Osteocyte (in vitro differentiated cells): Measurements from ENCODE around the gene PCK1. TPM values are rescaled to one million over a fixed set of nuclear protein-coding genes. Genes with fewer than 3 reads are reported as not detected.
A peak's percentile ranks its signal among the peaks of the same experiment; 100 is the strongest.

Source experiments
- DNase-seq: peaks from one replicate; pipeline ENCODE4 v3.0.0; 2021; ENCODE audit warnings: mixed read lengths; ENCODE audit not compliant: unreplicated experiment; ENCODE audit errors: extremely low spot score
- H3K27ac Mint-ChIP-seq: one replicate; pipeline ENCODE4 v1.8.0; 2021; ENCODE audit warnings: mild to moderate bottlenecking, mixed read lengths; ENCODE audit not compliant: unreplicated experiment
- H3K27me3 Mint-ChIP-seq: one replicate; pipeline ENCODE4 v1.8.0; 2021; ENCODE audit warnings: mixed read lengths; ENCODE audit not compliant: unreplicated experiment
- H3K36me3 Mint-ChIP-seq: one replicate; pipeline ENCODE4 v1.8.0; 2021; ENCODE audit warnings: mixed read lengths; ENCODE audit not compliant: unreplicated experiment
- H3K4me1 Mint-ChIP-seq: one replicate; pipeline ENCODE4 v1.8.0; 2021; ENCODE audit warnings: mixed read lengths; ENCODE audit not compliant: unreplicated experiment
- H3K4me3 Mint-ChIP-seq: one replicate; pipeline ENCODE4 v1.8.0; 2021; ENCODE audit warnings: mild to moderate bottlenecking, moderate library complexity, mixed read lengths; ENCODE audit not compliant: unreplicated experiment
- H3K9me3 Mint-ChIP-seq: one replicate; pipeline ENCODE4 v1.8.0; 2021; ENCODE audit warnings: mixed read lengths; ENCODE audit not compliant: unreplicated experiment
- total RNA-seq: library from RNA; stranded (reverse); gene quantifications from 2 replicates; pipeline ENCODE4 v1.2.1, GENCODE V29; 2021
- TF ChIP-seq, protein P1 (sequence below): fragments of 200-600 bp; sonication (generic); IDR thresholded peaks from 2 replicates; pipeline ENCODE4 v1.5.0; 2021; ENCODE audit warnings: antibody characterized with exemption, mild to moderate bottlenecking, moderate library complexity

Gene PCK1
- total RNA-seq, 1 donor from 2014 or later: not detected

DNA sequence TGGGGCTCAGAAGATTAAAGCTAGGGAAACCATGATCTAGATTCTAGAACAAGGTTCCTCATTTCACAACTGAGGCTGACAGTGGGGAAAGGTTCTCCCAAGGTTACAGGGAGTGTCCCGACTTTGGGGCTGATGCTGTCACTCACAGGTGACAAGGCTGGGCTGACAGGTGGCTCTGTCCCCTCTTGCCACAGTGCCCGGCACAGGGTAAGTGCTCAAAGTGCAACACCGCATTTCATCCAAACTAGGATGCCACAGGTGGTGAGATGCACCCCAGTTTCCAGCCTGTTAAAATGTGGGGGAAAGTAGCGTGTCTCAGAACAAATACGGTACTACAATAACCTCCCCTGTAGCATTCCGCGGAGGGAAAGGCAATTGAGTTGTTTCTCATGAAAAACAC is 51.5 kb downstream of the PCK1 start:
- no peak overlapping the region for H3K4me3 Mint-ChIP-seq
- no peak overlapping the region for H3K27ac Mint-ChIP-seq
- H3K9me3 Mint-ChIP-seq: no peaks in the 10 kb centered on the region
- H3K27me3 Mint-ChIP-seq: peaks cover 54% of the 10 kb centered on the region
- TF ChIP-seq, protein P1, sequence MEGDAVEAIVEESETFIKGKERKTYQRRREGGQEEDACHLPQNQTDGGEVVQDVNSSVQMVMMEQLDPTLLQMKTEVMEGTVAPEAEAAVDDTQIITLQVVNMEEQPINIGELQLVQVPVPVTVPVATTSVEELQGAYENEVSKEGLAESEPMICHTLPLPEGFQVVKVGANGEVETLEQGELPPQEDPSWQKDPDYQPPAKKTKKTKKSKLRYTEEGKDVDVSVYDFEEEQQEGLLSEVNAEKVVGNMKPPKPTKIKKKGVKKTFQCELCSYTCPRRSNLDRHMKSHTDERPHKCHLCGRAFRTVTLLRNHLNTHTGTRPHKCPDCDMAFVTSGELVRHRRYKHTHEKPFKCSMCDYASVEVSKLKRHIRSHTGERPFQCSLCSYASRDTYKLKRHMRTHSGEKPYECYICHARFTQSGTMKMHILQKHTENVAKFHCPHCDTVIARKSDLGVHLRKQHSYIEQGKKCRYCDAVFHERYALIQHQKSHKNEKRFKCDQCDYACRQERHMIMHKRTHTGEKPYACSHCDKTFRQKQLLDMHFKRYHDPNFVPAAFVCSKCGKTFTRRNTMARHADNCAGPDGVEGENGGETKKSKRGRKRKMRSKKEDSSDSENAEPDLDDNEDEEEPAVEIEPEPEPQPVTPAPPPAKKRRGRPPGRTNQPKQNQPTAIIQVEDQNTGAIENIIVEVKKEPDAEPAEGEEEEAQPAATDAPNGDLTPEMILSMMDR: no peak
- no peaks in the 10 kb centered on the region for H3K36me3 Mint-ChIP-seq
- DNase-seq: no peak
- H3K4me1 Mint-ChIP-seq: no peaks in the 10 kb centered on the region

DNA sequence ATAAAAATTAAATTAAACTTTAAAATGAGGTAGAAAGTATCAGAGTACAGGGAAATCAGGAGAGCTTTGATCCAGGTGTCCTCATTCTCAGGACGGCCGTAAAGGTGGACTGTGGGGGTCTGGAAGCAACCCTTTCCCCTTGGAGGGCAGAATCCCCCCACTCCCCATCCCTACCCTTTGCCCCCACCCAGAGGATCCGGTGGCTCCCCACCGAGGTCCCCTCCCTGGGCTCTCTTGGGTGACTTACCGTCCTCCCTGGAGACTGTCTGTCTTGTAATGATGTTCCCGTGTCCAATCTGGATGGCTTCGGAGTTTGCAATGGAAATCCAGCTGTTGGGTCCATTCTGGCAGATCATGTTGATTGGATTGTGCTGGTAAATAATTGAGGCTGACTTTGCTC is 52.0 kb downstream of the PCK1 start:
- Mint-ChIP-seq H3K27ac (no peak overlapping the region), H3K36me3 (no peaks in the 10 kb centered on the region), H3K4me3 (no peak overlapping the region), H3K4me1 (no peaks in the 10 kb centered on the region), H3K9me3 (no peaks in the 10 kb centered on the region), H3K27me3 (peaks cover 54% of the 10 kb centered on the region)
- no peak for DNase-seq
- TF ChIP-seq, protein P1: no peak

DNA sequence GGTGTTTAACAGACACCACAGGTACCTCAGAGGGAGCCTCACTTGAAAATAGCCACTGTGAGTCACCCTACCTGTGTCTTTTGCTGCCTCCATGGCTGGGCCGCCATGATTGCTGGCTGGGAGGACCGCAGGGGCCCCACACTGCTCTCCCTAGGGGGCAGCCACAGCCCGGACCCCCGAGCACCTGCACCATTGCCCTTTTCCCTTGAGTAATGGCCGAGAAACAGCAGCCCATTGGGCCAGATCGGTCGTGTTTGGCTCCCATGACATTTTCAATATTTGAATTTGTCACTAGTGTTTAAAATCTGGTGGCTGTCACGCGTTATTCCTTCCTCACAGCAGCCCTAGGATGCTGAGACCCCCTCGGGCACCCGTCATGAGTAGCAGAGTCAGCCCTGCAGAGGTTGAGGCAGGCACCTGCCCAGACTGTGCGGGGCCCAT is 52.6 kb downstream of the PCK1 start:
- DNase-seq: no peak
- no peak overlapping the region for H3K27ac Mint-ChIP-seq
- no peaks in the 10 kb centered on the region for H3K9me3 Mint-ChIP-seq
- TF ChIP-seq, protein P1: no peak
- no peaks in the 10 kb centered on the region for H3K36me3 Mint-ChIP-seq
- peaks cover 54% of the 10 kb centered on the region for H3K27me3 Mint-ChIP-seq
- no peaks in the 10 kb centered on the region for H3K4me1 Mint-ChIP-seq
- H3K4me3 Mint-ChIP-seq: no peak overlapping the region

DNA sequence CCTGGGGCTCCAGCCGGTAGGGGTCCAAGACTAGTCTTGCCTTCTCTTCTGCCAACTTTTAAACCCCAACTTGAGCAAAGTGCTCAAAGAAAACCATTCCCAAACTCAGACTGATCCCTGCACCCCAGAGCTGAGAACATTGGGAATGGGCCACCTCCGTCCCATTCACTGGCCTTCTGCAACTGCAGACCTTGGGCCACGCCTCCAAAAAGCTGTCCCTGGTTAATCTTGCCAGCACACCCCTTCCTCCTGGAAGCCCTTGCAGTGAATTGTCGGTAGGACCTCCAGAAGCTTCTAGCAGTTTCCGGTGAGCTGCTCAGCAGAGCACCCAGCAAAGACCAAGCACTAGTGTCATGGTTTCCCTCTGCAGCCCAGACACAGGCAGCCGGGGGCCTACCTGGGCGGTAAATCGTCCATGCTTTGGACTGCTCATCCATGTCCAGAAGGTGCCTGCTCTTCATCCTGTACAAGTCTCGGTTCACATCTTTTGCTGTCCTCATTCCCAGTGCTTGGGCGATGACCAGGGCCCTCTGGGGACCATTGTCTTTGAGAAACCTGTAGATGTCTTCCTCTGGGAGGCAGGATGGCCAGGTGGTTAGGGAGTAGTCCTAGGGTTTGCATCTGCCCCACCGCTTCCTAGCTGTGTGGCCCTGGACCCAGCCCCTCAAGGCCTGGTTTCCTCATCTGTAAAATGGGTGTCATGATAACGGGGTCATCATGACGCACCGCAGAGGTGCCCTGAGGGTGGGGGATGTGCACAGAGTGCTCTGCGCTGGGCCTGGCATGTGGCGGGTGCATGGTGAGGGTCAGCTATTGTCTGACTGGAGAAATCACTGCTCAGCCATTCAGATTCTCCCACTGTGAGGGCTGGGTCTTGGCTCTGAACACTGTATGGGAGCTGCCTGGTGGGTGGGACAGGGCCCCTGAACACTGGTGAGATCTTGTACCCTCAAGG is 53.9 kb downstream of the PCK1 start:
- no peak overlapping the region for H3K4me3 Mint-ChIP-seq
- no peaks in the 10 kb centered on the region for H3K36me3 Mint-ChIP-seq
- DNase-seq: peak; percentile 62
- TF ChIP-seq, protein P1: no peak
- H3K9me3 Mint-ChIP-seq: no peaks in the 10 kb centered on the region
- no peak overlapping the region for H3K27ac Mint-ChIP-seq
- peaks cover 50% of the 10 kb centered on the region for H3K27me3 Mint-ChIP-seq
- H3K4me1 Mint-ChIP-seq: no peaks in the 10 kb centered on the region

DNA sequence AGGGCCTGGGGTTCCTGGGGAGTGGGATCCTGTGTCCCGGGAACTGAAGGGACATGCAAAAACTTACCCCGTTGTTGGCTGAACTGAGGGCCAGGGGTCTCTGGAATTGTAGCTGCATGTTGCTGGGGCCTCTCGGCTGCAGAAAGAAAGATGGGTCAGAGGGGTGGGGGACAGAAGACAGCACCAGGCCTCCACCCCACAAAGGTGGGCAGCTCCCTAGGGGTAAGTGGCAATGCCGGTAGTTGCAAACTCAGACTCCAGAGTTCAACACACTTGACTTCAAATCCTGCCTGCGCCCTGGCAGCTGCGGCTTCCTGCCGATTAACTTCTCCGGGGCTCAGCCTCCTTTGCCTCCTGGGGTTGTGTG is 54.5 kb downstream of the PCK1 start:
- no peak for DNase-seq
- Mint-ChIP-seq H3K4me3 (no peak overlapping the region), H3K27me3 (peaks cover 49% of the 10 kb centered on the region), H3K27ac (no peak overlapping the region), H3K9me3 (no peaks in the 10 kb centered on the region), H3K36me3 (no peaks in the 10 kb centered on the region), H3K4me1 (no peaks in the 10 kb centered on the region)
- TF ChIP-seq, protein P1: no peak
